Ishikawa (cell line): ENCODE measurements around the gene ATG4C.

Experiments
- CEBPB ChIP-seq: IDR thresholded peaks from 2 replicates; pipeline ENCODE4 v1.6.1; 2012
- EP300 ChIP-seq: IDR thresholded peaks from 2 replicates; pipeline ENCODE4 v1.6.1; 2012; ENCODE audit warnings: borderline replicate concordance
- MAX ChIP-seq: IDR thresholded peaks from 2 replicates; pipeline ENCODE4 v1.6.1; 2012
- REST ChIP-seq: IDR thresholded peaks from 2 replicates; pipeline ENCODE4 v1.6.1; 2012; ENCODE audit warnings: low read depth, mild to moderate bottlenecking
- TAF1 ChIP-seq: IDR thresholded peaks from 2 replicates; pipeline ENCODE4 v1.6.1; 2012; ENCODE audit warnings: low read depth, mild to moderate bottlenecking
- TCF12 ChIP-seq: IDR thresholded peaks from 2 replicates; pipeline ENCODE4 v1.6.1; 2012; ENCODE audit warnings: low read depth

GRCh38 chr1:62810420-62811274, 26.7 kb downstream of the ATG4C start:
- TF ChIP-seq MAX = no peak
- TF ChIP-seq TCF12 = no peak
- TF ChIP-seq REST = no peak
- no peak for TF ChIP-seq EP300
- no peak for TF ChIP-seq TAF1
- TF ChIP-seq CEBPB = no peak
